HG03575 (cell line): ENCODE measurements around the gene KIF17.

Experiments used
- ATAC-seq: cut with Tn5 transposase; IDR thresholded peaks from one replicate; pipeline ENCODE4 v1.9.1; 2021; ENCODE audit not compliant: unreplicated experiment, insufficient number of reproducible peaks, low FRiP score; ENCODE audit errors: extremely low read depth

The KIF17 gene

GRCh38 chr1:20713440-20713839 is 4.4 kb downstream of the KIF17 start:
- no peak for ATAC-seq

GRCh38 chr1:20712215-20712577 is 5.6 kb downstream of the KIF17 start:
- no peak for ATAC-seq

- ATAC-seq: no peak
Observed at GRCh38 chr1:20711285-20712214, 6.3 kb downstream of the KIF17 start.

GRCh38 chr1:20710469-20711284 is 7.1 kb downstream of the KIF17 start:
- ATAC-seq: no peak

GRCh38 chr1:20709868-20710267 is 7.9 kb downstream of the KIF17 start:
- no peak for ATAC-seq

- no peak for ATAC-seq
Observed at GRCh38 chr1:20708891-20709290, 8.9 kb downstream of the KIF17 start.

GRCh38 chr1:20708057-20708456 is 9.8 kb downstream of the KIF17 start:
- ATAC-seq: no peak

- no peak for ATAC-seq
Observed at GRCh38 chr1:20706841-20707240, 11.0 kb downstream of the KIF17 start.

- no peak for ATAC-seq
Observed at GRCh38 chr1:20705203-20705755, 12.5 kb downstream of the KIF17 start.

- ATAC-seq: no peak
Observed at GRCh38 chr1:20704390-20705202, 13.2 kb downstream of the KIF17 start.

- ATAC-seq: no peak
Observed at GRCh38 chr1:20703124-20703756, 14.6 kb downstream of the KIF17 start.

- ATAC-seq: no peak
Observed at GRCh38 chr1:20702416-20702815, 15.4 kb downstream of the KIF17 start.

- ATAC-seq: no peak
Observed at GRCh38 chr1:20701847-20702246, 16.0 kb downstream of the KIF17 start.

GRCh38 chr1:20701446-20701845 is 16.4 kb downstream of the KIF17 start:
- ATAC-seq: no peak

- no peak for ATAC-seq
Observed at GRCh38 chr1:20700636-20701215, 17.1 kb downstream of the KIF17 start.

GRCh38 chr1:20699558-20699957 is 18.2 kb downstream of the KIF17 start:
- no peak for ATAC-seq

- ATAC-seq: no peak
Observed at GRCh38 chr1:20698195-20698910, 19.5 kb downstream of the KIF17 start.

- ATAC-seq: no peak
Observed at GRCh38 chr1:20697563-20697962, 20.2 kb downstream of the KIF17 start.
